ENCODE measurements around the gene TLL2.

TLL2 gene

DNA sequence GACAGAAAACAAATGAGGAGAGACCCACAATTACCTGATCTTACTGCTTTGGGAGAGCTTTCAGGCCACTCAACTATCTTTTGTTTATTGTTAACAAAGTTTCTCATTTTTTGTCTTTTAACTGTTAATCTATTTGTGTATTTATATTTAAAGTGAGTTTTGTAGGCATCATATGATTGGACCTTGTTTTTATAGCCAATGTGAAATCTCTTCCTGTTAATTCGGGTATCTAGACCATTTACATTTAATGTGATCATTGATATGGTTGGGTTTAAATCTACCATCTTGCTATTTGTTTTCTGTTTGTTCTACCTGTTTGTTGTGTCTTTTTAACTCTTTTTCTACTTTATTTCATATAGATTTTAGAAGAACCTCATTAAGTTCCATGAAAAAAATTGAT lies 167.4 kb downstream of the TLL2 start:
- no peak for DNase-seq

DNA sequence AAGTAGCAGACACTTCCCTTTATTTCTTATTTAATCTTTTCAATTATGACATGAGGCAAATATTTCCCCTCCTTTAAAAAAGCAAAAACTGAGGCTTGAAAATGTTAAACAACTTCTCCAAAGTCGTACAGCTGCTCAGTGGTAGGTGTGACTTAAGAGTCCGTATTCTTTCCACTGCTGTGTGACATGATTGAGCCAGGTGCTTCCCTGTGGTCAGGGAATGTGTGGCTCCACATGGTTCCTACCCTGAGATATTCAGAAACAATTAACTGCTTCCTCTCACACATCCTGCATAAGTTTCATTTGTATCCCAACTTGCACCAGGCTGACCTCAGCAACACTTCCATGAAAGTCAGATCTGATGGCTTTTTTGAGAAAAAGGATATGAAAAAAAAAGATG lies 168.5 kb downstream of the TLL2 start:
- DNase-seq = no peak

DNA sequence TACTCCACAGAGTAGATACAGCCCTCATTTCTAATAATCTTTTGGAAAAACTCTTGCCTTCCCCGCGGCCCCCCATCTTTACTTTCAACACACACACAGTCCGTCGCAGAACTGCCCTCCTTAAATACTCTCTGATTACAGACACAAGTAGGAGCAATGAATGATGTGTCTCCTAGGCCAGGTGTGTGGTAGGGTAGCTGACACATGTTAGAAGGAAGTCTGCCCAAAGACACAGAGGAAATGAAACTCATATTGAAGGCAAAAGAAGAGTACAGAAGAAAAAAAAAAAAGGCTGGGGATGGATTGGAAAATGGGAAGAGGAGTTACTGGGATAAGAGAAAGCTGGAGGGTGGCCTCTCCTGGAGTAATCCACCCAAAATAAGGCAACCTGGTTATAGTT lies 169.5 kb downstream of the TLL2 start:
- DNase-seq = no peak

DNA sequence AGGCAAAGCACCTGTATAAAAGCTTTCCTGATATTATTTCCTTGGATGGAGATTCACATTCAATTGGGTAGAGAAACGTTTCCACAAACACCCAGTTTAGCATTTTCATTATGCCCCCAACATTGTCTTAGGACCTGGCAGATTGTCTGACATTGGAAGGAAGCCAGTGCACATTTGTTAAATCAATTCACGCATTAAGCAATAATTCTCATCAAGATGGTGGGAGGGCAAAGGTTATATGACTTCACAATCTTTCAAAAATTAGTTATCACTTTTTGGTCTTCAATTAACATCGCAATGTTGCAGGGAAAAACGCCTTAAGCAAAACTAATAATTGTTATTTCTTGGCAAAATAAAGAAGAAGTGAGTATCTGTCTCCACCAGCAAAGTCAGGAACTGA lies 171.3 kb downstream of the TLL2 start:
- DNase-seq = no peak

DNA sequence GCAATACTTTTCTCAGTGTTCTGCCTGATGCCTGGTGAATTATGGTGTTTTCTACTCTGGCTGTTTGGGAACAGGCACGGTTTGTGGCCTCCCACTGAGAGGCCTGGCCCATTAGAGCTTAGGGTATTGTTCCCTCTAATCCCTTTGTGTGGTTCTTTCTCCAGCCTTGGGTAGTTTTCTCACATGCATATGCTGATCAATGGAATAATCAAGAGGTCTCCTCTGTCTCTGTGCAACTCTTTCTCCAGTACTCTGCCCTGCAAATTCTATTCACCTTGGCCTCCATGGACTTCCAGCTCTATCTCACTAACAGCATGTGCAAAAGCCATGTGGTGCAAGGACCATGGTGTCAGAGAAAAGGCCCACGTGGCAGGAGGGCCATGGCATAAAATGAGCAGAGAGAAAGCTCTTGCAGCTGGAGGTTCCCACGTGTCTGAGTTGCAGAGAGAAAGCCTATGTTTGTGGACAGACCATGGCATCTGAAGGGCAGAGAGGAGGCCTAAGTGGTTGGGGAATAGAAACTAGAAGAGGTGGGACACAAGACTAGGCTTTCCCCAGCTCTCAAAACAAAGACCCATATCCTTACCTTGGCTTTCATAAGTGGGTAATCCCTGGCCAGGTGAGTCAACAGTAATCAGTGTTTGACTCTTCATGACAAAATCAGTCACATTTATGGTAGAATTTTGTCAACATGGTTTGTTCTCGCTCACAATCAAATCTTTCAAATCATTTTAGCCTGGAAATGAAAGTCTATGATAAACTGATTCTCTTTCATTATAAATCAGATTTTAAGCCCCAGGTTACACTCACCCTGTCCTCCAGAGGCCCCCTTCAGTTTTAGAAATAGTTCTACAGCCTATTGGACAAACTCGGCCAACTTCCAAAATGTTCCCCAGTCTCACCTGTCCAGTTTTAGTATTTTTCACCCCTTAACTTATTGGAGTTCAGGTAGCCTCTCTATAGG lies 172.2 kb downstream of the TLL2 start:
- DNase-seq = no peak

DNA sequence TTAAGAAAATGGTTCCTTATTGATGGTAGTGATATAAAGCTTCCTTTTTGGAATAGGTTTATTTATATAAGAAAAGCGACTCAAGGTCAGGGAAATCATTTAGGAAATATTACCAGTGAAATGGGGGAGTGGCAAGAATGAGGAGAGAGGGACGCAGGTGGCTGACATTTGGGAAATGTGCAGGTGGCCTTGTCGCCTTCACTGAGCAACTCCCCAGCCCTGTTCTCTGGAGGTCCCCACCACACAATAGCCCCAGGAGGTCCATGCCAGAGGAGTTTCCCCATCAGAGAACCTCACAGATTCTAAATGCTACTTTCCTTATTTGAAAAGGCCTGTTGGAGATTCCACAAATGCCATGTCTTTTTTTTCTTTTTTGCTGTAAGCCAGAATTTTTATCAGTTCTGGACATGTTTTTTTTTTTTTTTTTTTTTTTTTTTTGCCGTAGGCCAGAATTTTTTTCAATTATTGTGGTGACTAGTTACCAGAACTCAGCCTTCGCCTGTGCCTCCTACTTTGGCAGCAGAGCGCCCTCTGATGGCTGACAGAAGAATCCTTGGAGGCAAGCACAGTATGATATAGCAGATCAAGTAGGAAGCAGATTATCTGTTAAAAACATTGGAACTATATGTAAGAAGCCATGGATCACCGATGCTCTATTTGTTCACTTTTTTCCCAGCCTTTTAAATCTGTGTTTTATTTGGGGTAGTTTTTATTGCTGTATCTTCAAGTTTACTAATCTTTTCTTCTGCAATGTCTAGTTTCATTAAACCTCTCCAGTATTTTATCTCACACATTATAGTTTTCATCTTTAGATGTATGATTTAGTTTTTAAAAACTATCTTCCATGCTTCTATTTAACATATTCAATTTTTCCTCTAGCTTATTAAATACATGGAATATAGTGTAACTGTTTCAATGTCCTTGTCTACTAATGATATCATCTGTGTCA lies 173.5 kb downstream of the TLL2 start:
- DNase-seq = peak; percentile 43

DNA sequence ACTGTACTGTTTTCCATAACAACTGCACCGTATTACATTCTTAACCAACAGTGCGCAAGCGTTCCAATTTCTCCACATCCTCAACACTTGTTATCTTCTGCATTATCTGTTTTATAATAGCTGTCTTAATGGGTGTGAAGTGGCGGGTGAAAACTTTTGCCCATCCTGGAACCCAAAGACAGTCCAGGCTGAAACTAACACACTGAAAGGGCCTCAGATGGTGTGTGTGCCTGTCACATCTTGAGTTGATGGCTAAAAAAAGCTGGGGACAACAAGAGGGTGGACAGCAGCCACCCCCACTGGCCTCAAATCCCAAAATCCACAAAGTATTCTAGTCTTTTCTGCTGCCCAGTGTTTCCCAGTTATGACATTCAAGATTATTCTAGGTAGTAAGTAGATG lies 174.3 kb downstream of the TLL2 start:
- DNase-seq = no peak

DNA sequence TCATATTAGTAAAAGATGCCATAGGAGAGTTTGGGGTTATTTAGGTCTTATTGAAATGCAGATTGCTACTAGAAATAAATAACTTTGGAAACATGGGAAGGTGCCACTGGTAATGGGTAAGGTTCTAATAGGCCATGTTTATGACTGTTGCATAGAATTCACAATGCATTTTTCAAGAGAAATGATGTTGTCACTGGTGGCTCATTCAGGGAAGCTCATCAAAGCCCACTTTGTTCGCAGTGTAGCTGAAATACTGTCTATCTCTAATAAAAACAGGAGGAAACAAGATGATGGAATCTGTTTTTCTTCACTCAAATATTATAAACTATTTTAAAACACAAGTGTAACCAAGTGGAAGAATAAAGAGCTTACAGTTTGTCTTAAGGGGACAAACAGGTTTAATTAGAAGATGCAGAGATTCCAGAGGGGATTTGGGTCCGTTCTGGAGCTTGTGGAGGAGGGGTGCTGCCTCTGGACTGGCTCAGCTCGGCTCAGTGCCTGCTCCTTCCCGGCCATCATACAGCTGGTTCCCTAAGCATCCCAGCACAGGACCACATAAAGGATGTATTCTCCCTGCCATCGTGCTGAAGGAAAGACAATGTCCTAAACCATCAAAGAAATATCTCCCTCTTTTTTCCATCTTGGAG lies 175.3 kb downstream of the TLL2 start:
- no peak for DNase-seq

DNA sequence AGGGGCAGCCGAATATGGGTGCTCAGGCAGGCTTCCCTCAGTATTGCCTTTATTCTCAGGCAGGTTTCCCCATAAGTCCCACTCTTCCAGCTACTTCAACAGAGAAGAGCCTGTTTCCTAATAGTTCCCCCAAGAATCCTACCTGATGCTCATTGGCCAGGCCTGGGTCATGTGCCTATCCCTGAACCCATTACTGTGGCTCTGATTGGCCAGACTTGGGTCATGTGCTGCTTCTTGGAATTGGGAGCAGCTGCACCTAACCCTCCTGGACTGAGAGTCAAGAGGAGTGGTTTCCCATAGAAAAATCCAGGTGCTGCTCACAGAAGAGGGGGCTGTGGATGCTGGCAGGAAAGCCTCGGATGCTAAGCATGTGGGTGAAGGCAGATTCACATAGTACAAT lies 176.6 kb downstream of the TLL2 start:
- no peak for DNase-seq

DNA sequence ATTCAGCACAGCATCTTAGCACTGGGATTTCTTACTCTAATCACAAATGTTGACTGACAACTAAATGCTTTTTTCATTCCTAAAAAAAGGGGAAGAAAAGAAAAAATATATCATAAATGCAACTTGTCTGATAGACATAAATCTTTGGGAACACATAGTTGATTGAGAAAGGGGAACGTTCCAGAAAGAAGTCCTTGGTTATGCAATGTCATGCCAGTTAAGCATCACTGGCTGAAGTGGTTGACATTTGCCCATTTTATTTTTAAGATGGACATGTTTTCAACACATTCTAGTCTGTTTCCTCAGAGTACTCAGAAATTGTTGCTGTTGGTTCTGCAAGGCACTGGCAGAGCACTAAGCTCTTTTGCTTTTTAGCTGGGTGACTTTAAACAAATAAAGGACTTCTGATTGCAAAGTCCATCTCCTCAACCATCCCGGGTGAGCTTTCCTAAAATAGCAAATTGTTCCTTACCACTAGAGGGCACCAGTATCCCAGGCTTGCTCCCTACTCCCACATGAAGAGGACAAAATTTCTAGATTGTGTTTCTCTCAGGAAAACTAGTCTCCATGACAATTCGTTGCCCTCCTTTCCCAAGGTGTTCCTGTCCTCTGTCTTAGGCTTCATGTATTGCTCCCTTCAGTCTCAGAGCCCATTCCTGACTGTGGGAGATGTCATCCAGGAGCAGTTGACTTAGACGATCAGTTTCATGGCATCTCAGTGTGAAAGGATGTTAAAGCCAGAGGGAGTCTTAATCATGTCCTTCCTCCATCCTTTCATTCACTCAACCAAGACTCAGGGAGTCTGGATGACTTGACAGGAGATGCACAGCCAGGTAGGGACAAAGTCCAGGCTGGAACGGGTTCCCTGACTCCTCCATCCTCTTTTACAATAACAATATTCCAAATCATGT lies 178.9 kb downstream of the TLL2 start:
- DNase-seq = peak; percentile 9

DNA sequence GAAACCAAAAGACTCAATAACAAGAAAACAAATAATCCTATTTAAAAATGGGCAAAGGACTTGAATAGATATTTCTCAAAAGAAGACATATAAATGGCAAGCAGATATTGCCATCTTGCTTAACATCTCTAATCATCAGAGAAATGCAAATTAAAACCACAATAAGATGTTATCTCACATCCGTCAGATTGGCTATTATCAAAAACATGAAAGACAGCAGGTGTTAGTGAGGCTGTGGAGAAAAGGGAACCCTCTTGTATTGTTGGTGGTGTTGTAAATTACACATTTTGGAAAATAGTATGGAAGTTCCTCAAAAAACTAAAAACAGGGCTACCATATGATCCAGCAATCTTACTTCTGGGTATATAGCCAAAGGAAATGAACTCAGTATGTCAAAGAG lies 180.6 kb downstream of the TLL2 start:
- no peak for DNase-seq

DNA sequence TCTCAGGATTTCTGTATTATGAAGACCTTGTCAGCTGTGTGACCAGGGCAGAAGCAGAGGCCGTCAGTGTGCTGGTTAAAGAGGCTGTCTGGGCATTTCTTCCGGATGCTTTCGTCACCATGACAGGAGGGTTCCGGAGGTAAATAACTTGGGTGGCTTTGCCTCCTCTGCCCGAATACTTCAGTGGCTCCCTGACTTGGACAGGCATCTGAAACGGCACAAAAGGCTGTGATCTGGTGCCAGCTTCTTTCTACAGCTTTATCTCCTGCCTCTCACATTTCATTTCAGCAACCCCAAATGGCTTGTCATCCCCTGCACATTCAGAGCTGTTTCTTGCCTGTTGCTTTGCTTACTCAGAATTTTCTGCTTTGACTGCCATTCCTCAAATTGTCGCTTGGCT lies 186.3 kb downstream of the TLL2 start:
- DNase-seq = no peak

DNA sequence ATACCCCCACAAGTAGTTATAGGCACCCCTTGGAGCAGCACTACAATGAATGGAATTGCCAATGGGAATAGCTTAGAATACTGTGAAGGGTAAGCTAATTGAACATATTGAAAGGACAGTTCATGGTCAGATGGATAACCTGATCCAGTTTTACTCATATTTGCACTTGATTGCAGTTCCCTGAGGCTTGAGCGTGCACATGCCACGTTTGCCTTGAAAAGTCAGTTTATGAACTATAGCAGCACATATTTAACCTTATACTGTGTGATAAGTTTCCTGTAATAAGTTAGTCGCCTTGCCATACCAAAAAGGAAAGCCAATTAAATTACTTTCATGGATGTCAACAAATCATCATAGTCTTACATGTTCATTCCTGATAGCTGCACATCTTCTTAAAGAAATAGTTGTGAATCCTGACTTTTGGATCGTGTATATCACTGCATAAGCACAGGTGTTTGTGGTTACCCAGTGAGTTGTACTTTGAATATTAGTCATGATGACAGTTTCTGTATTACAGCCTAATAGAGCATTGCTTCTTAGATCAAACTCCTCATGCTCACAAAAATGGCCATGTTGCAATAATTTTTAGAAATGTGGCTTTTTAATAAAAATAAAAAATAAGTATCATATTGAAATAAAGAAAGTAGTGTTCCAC lies 187.9 kb downstream of the TLL2 start:
- DNase-seq = no peak

DNA sequence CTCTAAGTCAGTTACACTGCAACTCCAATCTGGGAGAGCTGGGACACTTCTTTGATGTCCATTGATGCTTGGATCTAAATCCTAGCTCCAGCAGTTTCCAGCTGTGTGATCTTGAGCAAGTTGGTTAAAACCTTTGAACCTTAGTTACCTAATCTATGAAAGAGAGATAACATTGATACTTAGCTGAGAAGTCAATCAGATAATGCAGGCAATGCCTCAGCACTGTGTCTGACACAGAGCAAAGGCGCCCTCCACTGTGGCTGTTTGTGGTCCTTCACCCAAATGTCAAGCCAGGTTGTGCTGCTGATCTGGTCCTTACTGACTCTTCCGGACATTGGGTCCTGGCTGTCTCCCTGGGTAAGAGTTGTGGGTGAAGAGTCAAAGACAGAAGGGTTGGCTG lies 189.3 kb downstream of the TLL2 start:
- DNase-seq = no peak

DNA sequence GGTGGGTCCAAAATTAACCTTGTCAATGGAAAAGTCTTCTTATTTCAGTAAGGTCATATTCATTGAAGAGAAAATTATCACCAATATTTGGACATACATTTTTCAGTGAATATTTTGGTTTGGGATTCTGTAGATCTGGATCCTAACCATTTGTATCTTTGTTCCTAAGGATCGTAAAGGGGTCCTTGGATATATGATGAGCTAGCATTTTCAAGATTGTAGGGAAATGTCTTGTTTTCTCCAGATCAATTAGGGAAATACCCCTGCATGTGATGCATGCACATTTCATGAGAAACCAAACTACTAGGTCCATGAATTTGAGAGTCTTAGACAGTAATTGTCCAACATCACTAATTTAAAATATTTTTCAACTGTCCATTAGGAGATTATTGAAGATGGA lies 191.5 kb downstream of the TLL2 start:
- no peak for DNase-seq

DNA sequence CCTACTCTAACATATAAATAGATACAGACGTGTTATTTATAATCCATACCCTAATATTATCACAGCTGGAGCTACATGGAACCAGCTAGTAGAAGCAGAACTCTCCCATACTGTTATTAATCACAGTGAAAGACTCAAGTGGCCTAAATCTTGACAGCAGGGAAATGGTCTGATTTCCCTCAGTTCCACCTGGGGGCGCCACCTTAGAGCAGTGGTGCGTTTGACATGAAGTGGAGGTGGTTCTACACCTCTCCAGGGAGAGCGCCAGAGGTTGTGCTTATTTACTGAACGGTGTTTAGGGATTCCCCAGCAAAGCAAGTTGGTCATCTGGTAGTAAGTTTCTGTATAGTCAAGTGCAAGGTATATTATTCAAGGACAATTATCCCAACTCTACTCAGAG lies 191.9 kb downstream of the TLL2 start:
- no peak for DNase-seq

DNA sequence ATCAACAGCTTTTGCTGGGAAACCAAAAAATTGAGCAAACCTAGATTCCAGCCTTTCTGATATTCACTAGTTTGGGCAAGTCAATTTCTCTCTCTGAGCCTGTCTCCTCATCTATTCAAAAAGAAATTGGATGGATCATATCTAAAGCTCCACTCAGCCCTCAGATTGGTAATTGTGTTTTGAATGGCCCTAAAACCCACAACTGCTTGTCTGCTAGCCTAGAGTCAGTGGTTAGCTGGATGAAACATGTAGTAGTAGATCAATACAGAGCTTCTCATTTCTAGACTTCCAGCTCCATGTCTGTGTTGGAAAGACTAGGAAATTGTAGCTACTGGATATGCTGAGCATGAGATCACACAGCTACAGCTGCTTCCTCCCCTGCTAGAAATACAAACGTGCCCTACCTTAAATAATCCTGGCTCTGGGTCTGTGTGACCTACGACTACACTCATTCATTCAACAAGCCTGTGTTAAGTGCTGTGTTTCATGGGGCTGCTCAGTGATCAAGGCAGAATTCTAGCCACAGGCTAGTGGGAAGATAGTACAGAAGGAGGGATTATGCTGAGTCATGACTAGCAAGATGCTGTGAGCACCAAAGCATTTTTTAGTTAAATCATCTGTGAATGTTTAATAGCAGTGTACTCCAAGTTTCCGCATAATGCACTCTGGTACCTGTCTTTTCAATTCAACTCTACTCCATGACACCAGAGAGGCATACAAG lies 193.8 kb downstream of the TLL2 start:
- no peak for DNase-seq

DNA sequence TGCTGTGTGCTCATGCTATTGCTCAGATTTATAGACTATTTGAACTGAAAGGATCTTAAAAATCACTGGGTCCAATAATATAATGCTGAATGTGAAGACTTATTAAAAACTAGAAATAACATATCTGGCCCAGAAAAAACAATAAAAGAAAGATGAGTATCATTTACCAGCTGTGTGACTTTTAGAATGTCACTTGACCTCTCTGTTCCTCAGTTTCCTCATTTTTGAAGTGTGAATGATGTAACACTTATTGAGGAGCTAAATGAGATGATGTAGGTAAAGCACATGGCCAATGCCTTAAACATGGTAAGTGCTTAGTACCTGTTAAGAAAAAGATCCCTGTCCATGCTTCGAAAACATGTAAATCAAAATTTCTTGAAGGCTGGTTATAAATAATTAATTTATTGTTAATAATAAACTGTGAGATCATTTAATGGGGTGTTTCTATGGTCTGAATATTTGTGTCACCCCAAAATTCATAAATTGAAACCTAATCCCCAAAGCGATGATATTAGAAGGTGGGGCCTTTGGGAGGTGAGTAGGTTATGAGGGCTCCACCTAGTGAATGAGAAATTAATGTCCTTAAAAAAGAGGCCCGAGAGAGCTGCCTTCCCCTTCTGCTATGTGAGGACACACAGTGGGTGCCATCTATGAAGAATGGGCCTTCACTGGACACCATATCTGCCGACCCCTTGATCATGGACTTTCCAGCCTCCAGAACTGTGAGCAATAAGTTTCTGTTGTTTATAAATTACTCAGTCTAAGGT lies 196.5 kb downstream of the TLL2 start:
- DNase-seq = no peak
